Natural killer cell (primary cell): ENCODE data around the gene OTOF. TPM values are rescaled to one million over a fixed set of nuclear protein-coding genes. Genes with fewer than 3 reads are reported as not detected.

Experiments
- ATAC-seq, 3 donors: fragments of 150-1000 bp in 2 of 3; fragments of 200-7000 bp in 1 of 3; cut with Tn5 transposase; 1 replicate in 1 of 3; 2 replicates in 2 of 3; pipeline ENCODE4 v1.10.0; 2021; ENCODE audit warnings: mild to moderate bottlenecking in 2 of 3, moderate library complexity in 2 of 3
- DNase-seq, 2 donors: peaks; one replicate each; pipeline versions ENCODE4 v3.0.0 to v3.0.0-alpha.2; 2013 to 2021; ENCODE audit warnings: mixed read lengths in 1 of 2
- H3K27ac ChIP-seq: one replicate; pipeline ENCODE4 v1.5.1; 2013; ENCODE audit warnings: mild to moderate bottlenecking, low read length
- H3K27me3 ChIP-seq: one replicate; pipeline ENCODE4 v1.6.1; 2013; ENCODE audit warnings: low read length; ENCODE audit not compliant: control insufficient read depth, insufficient read depth
- H3K36me3 ChIP-seq: one replicate; pipeline ENCODE4 v1.6.1; 2013; ENCODE audit warnings: low read length; ENCODE audit not compliant: control insufficient read depth, insufficient read depth
- H3K4me1 ChIP-seq: one replicate; pipeline ENCODE4 v1.6.1; 2013; ENCODE audit warnings: low read length; ENCODE audit not compliant: control insufficient read depth, insufficient read depth
- H3K4me3 ChIP-seq: one replicate; pipeline ENCODE4 v1.5.1; 2013; ENCODE audit warnings: low read length
- H3K9me3 ChIP-seq: one replicate; pipeline ENCODE4 v1.6.1; 2013; ENCODE audit warnings: low read length; ENCODE audit not compliant: control insufficient read depth, insufficient read depth
- H3K27ac Mint-ChIP-seq, 2 donors: one replicate each; pipeline ENCODE4 v1.8.0; 2022; ENCODE audit warnings: mild to moderate bottlenecking in 2 of 2, mixed read lengths in 2 of 2, moderate library complexity in 1 of 2
- H3K27me3 Mint-ChIP-seq, 2 donors: one replicate each; pipeline ENCODE4 v1.8.0; 2022; ENCODE audit warnings: low read depth in 2 of 2, mixed read lengths in 2 of 2
- H3K36me3 Mint-ChIP-seq: one replicate; pipeline ENCODE4 v1.8.0; 2022; ENCODE audit warnings: mixed read lengths
- H3K4me1 Mint-ChIP-seq, 2 donors: one replicate each; pipeline ENCODE4 v1.8.0; 2022; ENCODE audit warnings: mixed read lengths in 2 of 2
- H3K4me3 Mint-ChIP-seq: one replicate; pipeline ENCODE4 v1.8.0; 2022; ENCODE audit warnings: mild to moderate bottlenecking, moderate library complexity, mixed read lengths
- H3K9me3 Mint-ChIP-seq, 2 donors: one replicate each; pipeline ENCODE4 v1.8.0; 2022; ENCODE audit warnings: mixed read lengths in 2 of 2
- WGBS: methylation state at CpG from one replicate; pipeline ENCODE4 v1.1.7; 2013; ENCODE audit warnings: missing lambda C conversion rate; ENCODE audit not compliant: insufficient coverage; 5-methylcytosine and 5-hydroxymethylcytosine counted together
- intact Hi-C: fragments of 100-400 bp; cut with micrococcal nuclease; formaldehyde crosslinking; loops from one replicate; pipeline ENCODE4 v1.14.2; 2022
- total RNA-seq, 4 donors: library from RNA; stranded (reverse); fragments of 120-200 nt in 1 of 4; gene quantifications; one replicate each; pipeline versions ENCODE4 v1.2.3 to v1.2.4, GENCODE V29; 2013 to 2022
- TF ChIP-seq, protein P1 (sequence below): fragments of 200-600 bp; IDR thresholded peaks from one replicate; pipeline ENCODE4 v1.8.0; 2022; ENCODE audit warnings: antibody characterized with exemption

The OTOF gene
- total RNA-seq, 3 donors from 2014 or later (not counting 1 experiment from before 2014, with no cell fraction given), result 0.66 to 3.7 (median 1.4) TPM

DNA sequence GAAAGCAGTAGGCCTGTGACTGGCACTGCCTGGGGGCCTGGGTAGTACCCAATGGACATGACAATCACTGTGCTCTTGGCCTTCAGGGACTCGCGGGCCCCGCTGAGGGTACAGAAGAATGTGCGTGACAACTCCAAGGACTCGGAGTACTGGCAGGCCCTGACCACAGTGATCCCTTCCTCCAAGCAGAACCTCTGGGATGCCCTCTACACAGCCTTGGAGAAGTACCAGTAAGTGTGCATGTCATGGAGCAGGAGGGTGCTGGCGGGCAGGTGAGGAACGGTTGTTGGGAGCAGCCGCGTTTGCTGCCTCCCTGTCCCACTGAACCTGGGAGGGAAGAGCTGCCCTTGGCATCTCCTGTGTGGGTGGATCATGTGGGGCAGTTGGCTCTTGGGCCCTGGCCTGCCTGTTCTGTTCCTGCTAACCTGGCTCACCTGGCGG, 23.3 kb downstream of the OTOF start:
- Histone ChIP-seq H3K27ac (no peak overlapping the region), H3K9me3 (no peaks in the 10 kb centered on the region), H3K27me3 (no peaks in the 10 kb centered on the region), H3K36me3 (no peaks in the 10 kb centered on the region), H3K4me1 (peaks cover 11% of the 10 kb centered on the region), H3K4me3 (no peak overlapping the region)
- TF ChIP-seq, protein P1, sequence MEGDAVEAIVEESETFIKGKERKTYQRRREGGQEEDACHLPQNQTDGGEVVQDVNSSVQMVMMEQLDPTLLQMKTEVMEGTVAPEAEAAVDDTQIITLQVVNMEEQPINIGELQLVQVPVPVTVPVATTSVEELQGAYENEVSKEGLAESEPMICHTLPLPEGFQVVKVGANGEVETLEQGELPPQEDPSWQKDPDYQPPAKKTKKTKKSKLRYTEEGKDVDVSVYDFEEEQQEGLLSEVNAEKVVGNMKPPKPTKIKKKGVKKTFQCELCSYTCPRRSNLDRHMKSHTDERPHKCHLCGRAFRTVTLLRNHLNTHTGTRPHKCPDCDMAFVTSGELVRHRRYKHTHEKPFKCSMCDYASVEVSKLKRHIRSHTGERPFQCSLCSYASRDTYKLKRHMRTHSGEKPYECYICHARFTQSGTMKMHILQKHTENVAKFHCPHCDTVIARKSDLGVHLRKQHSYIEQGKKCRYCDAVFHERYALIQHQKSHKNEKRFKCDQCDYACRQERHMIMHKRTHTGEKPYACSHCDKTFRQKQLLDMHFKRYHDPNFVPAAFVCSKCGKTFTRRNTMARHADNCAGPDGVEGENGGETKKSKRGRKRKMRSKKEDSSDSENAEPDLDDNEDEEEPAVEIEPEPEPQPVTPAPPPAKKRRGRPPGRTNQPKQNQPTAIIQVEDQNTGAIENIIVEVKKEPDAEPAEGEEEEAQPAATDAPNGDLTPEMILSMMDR, result no peak
- DNase-seq (no peak), ATAC-seq (no peak)
- WGBS, result 92% methylated on average over 10 of the region's 10 CpGs
- Mint-ChIP-seq H3K4me1 (no peaks in the 10 kb centered on the region), H3K4me3 (no peak overlapping the region), H3K9me3 (no peaks in the 10 kb centered on the region), H3K27me3 (peaks cover 6 to 12% of the 10 kb centered on the region in 2 donors), H3K27ac (no peak overlapping the region), H3K36me3 (no peaks in the 10 kb centered on the region)
- intact Hi-C loops, result no loop called here

DNA sequence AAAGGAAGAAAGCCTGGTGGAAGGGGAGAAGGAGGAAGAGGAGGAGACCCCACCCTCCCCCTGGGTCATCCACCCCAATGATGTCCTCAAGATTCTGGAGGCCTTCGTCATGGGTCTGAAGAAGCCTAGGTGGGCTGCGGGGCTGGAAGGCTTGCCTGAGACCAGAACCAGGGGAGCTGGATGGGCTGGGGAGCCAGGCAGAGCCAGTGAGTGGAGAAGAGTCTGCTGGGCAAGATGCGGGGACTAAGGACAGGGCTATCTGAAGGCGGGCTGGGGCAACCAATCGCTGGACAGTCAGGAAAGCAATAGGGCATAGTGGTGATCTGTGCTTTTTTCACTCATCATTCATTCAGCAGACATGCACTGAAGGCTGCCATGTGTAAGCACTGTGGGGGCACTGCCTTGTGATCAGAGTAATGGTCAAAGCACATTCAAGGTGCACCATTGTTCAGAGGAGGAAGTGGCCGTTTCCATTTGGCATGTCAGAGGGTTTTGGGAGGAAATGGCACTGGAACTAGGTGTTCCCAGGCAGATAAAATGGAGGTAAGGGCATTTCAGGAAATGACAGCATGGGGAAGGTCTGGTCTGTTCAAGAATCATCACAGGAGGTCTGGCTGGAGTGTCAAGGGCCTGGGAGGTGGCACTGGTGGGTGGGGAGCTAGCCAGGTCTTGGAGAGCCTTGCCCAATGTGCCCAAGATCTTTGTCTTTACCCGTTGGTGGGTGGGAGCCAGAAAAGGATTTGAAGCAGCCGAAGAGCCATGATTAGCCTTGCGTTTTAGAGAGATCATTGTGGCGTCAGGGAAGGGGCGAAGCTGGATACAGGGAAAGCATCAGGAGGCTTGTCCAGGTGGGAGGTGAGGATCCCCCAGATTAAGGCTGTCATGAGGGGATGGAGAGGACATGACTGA, 24.2 kb downstream of the OTOF start:
- H3K36me3 Mint-ChIP-seq, result no peaks in the 10 kb centered on the region
- TF ChIP-seq, protein P1, result no peak
- Histone ChIP-seq H3K4me1 (peaks cover 11% of the 10 kb centered on the region), H3K27me3 (no peaks in the 10 kb centered on the region), H3K27ac (no peak overlapping the region), H3K4me3 (no peak overlapping the region), H3K9me3 (no peaks in the 10 kb centered on the region), H3K36me3 (no peaks in the 10 kb centered on the region)
- no peak overlapping the region for H3K4me3 Mint-ChIP-seq
- no peak overlapping the region for H3K27ac Mint-ChIP-seq
- no peak for ATAC-seq
- no peaks in the 10 kb centered on the region for H3K4me1 Mint-ChIP-seq
- peaks cover 6 to 12% of the 10 kb centered on the region in 2 donors for H3K27me3 Mint-ChIP-seq
- intact Hi-C loops, result no loop called here
- no peaks in the 10 kb centered on the region for H3K9me3 Mint-ChIP-seq
- DNase-seq, result no peak
- WGBS, result 85% methylated on average over 11 of the region's 11 CpGs

DNA sequence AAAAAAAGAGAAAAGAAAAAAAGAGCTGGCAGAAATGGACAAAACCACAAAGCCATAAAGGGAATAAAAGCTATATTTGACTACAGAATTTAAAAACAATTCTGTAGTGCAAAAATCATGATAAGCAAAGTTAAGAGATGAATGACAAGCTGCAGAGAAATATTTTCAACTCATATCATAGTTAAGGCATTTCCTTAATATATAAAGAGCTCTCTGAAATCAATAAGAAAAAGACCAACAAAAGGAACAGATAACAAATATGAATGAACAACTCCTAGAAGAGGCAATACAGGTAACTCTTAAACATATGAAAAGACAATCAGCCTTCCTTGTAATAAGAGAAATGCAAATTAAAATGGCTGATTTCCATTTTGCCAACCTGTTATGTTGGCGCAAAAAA, 26.2 kb downstream of the OTOF start:
- H3K27me3 ChIP-seq, result no peaks in the 10 kb centered on the region
- Mint-ChIP-seq H3K4me1 (no peaks in the 10 kb centered on the region), H3K27me3 (peaks cover 6 to 12% of the 10 kb centered on the region in 2 donors), H3K4me3 (no peak overlapping the region), H3K9me3 (no peaks in the 10 kb centered on the region), H3K27ac (no peak overlapping the region), H3K36me3 (no peaks in the 10 kb centered on the region)
- WGBS, result 82% methylated on average over 1 of the region's 1 CpG
- no peaks in the 10 kb centered on the region for H3K36me3 ChIP-seq
- intact Hi-C loops, result no loop called here
- DNase-seq (no peak), ATAC-seq (no peak)
- H3K9me3 ChIP-seq, result no peaks in the 10 kb centered on the region
- H3K4me3 ChIP-seq, result no peak overlapping the region
- peaks cover 10% of the 10 kb centered on the region for H3K4me1 ChIP-seq
- H3K27ac ChIP-seq, result no peak overlapping the region
- TF ChIP-seq, protein P1, result no peak
